Measurements from ENCODE around the gene GSTM4. TPM values are rescaled to one million over a fixed set of nuclear protein-coding genes. Genes with fewer than 3 reads are reported as not detected.
A peak's percentile ranks its signal among the peaks of the same experiment; 100 is the strongest.

GSTM4 gene
- 10 to 100 TPM; 21.2 to 35.4 TPM for total RNA-seq
- long read RNA-seq, donor 1, transcript GSTM4-204 (8 exons, 1,412 nt) = major isoform, 8 of 12 reads
- long read RNA-seq, donor 1, partial matches to known transcripts = 1 of 12 reads
- long read RNA-seq, donor 1, other reads (novel, unspliced or antisense) = 1 of 12 reads
- long read RNA-seq, donor 2, transcript GSTM4-201 (8 exons, 1,321 nt) = minor isoform, 8 of 39 reads
- long read RNA-seq, donor 2, transcript GSTM4-204 (8 exons, 1,412 nt) = major isoform, 22 of 39 reads
- long read RNA-seq, donor 2, partial matches to known transcripts = 0 of 39 reads
- long read RNA-seq, donor 2, other reads (novel, unspliced or antisense) = 7 of 39 reads

DNA sequence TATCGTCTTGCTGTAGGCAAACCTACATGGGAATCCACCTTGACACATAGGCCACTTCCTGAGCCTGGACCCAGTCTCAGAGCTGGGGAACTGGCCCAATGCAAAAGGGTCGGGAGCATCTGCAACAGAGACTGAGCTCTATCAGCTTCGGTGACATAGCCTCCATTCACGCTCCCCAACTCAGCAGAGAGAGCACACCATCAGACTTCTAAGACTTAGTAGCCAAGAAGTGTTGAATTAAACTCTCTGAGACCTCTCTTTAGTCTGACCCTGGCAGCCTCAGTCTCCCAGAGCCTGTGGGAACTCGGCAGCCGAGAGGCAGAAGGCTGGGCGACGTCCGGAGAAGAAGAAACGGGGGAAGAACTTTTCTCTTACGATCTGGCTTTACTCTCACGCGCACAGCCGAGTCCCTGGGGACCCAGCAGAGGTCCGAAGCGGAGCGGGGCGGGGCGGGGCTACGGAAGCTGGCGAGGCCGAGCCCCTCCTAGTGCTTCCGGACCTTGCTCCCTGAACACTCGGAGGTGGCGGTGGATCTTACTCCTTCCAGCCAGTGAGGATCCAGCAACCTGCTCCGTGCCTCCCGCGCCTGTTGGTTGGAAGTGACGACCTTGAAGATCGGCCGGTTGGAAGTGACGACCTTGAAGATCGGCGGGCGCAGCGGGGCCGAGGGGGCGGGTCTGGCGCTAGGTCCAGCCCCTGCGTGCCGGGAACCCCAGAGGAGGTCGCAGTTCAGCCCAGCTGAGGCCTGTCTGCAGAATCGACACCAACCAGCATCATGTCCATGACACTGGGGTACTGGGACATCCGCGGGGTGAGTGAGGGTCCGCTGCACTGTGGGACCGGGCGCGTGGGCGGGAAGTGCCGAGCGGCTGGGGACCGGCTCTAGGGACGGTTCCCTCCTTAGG, at the start of gene GSTM4:
Gene GSTM4, plus strand, starts transcription at position 485 of the 905 bp plus-strand sequence. Its CDS starts 291 bp downstream, at position 776.
- peak; percentile 95 for DNase-seq (ENCODE audit: low spot score)
- intact Hi-C loops (cut with DNase I) = loop anchor here in 1 of 2 donors (5.0 kb wide), 1 partner anchor 79 kb away; no protein-coding TSS in a partner anchor

DNA sequence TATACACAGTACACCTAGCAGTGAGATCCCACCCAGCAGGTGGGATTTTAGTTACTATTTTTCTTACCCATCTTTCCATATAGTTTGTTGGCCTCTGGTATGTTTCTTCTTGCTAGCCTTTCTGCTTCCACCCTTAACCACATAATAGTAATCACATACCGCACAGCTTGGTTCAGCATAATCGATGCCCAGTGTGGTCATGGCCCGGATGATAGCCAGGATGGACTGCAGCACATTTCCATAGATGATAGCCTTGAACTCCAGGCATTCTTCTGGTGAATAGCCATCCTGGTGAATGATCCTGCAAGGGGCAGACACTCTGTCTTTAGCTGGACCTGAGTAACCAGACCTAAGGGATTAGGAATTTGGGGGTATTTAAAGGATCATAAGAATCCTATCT, 46.0 kb upstream of the GSTM4 start:
- DNase-seq (ENCODE audit: low spot score) = no peak
- intact Hi-C loops (cut with DNase I) = no loop called here

DNA sequence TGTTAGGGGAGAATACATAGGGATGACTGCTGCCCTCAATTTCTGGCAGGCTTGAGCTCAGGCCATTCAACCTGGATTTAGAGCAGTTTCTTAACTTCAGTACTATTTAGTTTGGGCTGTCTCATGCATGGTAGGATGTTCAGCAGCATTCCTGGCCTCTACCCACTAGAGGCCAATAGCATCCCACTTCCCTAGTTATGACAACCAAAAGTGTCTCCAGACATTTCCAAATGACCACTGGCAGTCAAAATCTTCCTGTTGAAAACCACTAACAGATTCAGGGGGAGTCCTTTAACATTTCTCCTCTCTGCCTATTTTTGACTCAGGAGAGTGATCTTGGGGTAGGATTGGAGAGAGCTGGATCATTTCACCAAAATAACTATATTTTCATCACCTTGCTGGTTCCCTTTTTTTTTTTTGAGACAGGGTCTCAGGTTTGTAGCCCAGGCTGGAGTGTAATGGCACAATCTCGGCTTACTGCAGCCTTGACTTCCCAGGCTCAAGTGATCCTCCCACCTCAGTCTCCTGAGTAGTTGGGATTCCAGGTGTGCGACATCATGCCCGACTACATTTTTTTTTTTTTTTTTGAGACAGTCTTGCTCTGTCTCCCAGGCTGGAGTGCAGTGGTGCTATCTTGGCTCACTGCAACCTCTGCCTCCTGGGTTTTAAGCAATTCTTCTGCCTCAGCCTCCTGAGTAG, 45.1 kb upstream of the GSTM4 start:
- DNase-seq (ENCODE audit: low spot score) = no peak
- intact Hi-C loops (cut with DNase I) = no loop called here

DNA sequence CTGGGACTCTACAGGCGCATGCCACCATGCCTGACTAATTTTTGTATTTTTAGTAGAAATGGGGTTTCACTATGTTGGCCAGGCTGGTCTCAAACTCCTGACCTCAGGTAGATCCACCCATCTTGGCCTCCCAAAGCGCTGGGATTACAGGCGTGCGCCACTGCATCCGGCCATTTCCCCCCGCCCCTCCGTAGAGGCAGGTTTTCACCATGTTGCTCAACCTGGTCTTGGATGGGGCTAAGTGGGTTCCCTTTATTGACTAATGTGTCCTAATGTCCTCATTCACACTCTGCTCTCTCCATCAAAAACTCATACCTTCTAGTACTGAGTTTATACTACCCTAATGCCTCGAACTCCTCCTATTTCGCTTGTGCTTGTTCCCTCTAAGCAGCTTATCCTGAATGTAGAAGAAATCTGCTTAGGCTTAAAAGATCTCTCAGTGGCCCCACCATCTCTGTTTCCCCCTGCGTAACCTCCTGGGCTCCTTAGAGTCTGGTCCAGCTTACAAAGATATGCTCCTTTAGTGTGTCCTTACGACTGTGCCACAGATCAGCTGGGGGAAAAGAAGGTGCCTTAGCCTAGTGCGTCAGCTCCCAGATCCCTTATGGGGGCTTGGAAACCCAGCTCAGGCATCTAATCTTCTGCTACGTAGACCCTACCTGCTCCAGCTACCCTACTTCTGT, 44.5 kb upstream of the GSTM4 start:
- intact Hi-C loops (cut with DNase I) = no loop called here
- DNase-seq (ENCODE audit: low spot score) = no peak

DNA sequence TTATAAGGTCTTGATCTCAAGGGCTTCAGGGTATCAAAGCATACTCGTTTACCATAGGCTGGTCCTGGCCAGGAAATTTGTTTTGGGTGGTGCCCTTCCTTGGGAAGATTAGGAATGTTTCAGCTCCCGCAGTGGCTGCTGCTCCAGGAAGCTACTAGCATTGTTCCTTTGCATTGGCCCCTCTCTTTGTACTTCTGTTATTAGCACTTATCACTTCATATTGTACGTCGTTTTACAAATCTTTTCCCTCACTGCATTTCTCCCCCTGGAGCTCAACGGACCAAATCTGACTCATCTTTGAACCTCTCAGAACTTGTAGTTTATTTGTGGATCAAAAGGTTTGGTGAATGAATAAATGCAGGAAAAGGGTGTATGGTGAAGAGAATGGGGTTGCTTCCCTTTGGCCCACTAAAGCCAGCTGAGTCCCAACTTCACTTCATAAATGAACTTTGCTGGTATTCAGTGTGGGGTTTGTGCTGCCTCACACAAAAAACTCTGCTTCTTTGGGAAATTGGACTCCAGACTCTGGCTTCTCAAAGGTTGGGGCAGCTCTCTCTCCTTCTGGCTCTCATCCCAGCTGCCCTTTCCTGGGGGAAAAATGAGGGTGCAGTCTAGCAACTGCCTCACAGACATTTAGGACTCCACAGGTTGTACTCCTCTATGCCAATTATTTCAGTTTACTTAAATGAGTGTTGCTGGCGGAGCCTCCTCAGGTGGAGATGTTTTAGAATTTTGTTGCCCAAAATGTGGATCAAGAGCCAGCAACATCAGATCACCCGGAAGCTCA, 42.3 kb upstream of the GSTM4 start:
- intact Hi-C loops (cut with DNase I) = no loop called here
- DNase-seq (ENCODE audit: low spot score) = no peak

DNA sequence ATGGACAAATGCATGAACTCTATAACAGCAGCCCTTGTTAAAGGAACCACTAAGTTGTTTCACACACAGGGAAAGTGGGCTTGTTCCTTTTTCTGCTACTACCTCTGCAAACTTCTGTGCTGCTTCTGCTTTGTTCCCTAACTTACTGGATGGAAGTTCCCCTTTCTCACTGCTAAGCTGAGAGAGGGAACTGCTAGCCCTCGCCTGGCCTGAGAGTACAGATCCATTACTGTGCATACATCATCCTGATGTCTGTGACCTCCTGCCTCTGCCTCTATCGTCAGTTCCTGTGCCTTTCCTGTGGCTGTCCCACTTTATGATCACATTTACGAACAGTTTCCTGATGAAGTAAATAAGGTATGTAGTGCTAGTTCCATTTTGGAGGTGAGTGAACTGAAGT, 40.0 kb upstream of the GSTM4 start:
- intact Hi-C loops (cut with DNase I) = no loop called here
- DNase-seq (ENCODE audit: low spot score) = peak; percentile 78

DNA sequence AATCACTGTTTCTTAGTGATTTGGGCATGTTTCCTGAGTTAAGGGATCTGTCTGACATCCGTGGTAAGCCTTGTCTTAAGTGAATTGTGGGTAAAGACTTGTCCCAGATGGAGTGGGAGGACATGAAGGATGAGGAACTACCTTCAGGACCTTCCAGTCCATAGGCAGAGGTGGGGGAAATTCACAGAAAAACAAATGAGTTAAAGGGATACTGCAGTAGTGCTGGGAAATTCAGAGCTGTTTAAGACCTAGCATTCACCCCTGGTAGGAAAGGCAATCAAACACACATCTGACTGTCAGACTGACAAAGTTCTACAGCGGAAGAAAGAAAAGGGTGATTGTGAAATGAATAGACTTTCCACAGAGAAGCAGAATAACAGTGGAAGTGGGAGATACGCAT, 39.5 kb upstream of the GSTM4 start:
- DNase-seq (ENCODE audit: low spot score) = no peak
- intact Hi-C loops (cut with DNase I) = no loop called here

DNA sequence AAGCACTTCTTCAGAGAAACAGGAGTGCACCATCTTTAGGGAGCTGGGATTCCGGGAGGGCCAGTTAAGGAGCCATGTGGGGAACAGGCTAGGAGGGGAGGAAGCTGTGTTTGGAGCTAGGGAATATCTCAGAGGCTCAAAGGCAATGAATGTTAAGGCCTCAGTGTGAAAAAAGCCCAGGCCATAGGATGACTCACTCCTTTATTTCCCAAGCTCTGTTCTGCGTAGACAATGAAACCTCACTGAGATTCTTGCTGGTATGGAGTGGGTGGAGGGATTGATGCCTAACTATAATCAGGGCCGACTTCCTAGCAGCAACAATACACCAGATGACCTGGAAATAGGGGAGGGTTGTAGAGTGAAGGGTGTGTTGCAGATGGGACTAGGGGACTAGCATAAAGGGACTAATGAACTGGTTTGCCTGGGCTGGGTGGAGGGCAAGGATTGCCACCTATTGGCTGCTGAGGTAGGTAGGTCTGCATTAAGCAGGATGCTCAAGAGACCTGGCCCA, 38.6 kb upstream of the GSTM4 start:
- DNase-seq (ENCODE audit: low spot score) = no peak
- intact Hi-C loops (cut with DNase I) = no loop called here

DNA sequence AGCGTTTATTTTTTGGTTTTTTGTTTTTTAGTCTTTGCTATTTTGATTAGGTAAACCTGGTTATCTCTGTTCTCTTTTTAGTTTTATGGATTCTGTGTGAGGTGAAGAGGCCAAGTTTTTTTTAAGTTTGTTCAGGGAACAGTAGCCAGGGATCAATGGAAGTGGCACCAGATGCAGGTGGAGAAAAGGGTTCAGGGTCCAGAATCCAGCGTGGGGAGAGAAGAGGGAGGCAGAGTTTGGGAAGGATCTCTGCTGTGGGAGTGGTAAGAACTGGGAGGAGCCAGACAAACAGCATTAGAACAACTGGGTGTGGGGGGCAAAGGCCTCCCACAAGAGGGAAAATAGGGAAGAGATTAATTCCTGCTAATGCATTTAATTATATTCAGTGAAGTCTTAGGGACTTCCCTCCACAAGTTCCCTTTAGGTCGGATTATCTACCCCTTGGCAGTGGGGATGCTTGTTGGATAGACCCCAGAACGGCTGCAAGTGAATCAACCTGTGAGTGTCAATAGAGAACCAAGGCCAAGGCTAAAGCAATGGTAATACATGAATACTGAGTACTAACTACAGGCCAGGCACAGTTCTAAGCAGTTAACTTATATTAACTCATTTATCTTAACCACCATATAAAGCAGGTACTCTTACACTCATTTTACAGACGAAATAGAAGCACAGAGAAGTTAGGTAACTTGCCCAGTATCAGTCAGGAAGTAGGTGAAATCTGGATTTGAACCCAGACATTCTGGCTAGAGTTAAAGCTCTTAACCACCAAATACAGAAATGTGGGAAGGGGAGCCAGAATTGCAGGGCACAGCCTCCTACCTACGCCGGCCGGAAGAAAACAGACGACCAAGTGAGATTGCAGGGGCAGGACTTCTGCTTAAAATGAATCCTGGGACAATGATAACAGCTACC, 37.0 kb upstream of the GSTM4 start:
- no peak for DNase-seq (ENCODE audit: low spot score)
- intact Hi-C loops (cut with DNase I) = no loop called here

DNA sequence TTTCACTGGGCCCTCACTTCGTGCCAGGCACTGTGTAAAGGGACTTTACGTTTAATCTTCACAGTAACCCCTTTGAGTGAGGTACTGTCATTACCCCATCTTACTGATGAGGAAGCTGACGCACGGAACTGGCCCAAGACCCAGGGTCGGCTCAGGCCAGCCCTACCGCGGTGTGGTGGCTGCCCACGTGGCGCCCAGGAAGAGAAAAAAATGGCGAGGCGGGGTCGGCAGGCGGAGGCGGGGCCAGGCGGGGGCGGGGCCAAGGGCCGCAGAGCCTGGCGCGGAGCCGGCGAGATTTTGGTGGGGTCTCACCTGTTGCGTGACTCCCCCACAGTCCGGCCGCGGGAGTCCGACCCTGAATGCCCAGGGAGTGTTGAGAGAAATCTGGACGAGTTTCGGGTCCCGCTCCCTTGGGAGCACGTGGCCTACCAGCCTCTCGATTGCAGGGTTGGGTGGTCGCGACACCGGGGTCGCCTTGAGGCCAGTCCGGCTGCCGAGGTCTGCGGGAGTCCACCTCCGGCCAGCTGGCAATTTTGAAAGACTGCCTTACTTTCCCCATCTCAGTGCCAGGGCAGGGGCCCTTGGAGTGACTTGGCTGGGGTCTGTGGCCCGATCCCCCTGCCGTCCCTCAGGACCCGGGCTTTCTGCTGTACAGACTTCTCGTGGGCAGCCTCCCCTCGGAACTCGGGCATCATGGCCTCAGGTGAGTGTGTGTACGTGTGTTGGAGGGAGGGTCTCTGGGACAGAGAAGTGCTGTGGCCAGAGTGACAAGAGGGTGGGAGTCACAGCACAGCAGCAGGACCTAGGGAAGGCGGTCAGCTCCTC, 36.1 kb upstream of the GSTM4 start, which contains the start of the genes AMPD2 and GNAT2:
Gene AMPD2, plus strand, starts transcription at position 262 of the 825 bp plus-strand sequence. CDS start 1,339 bp downstream, outside the sequence.
Gene GNAT2, minus strand, starts transcription at position 41 of the 825 bp plus-strand sequence. CDS start 6,746 bp downstream, outside the sequence.
- intact Hi-C loops (cut with DNase I) = loop anchor here in 1 of 2 donors (10.0 kb wide), 1 partner anchor 75 kb away; the partner anchor contains the start of gene GNAI3
- DNase-seq (ENCODE audit: low spot score) = peak; percentile 96

DNA sequence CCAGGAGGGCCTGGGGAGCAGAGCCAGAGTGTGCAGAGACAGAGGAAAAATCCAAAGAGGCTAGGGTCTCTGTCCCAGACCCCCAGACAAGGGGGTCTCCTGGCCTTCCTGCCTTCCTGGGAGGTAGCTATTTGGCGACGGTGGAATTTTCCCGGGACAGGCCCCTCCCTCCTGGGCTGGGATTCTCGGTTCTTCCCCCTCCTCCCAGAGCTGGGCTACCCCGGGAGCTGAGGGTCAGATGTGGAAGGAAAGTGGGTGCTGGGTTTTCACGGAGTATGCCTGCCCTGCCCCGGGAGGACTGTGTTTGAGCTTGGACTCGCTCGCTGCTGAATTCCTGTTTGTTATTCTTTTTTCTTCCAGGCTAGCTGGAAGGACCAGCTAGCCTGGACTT, 35.5 kb upstream of the GSTM4 start:
- intact Hi-C loops (cut with DNase I) = loop anchor here in 1 of 2 donors (10.0 kb wide), 1 partner anchor 76 kb away; the partner anchor contains the start of gene GNAI3
- peak; percentile 79 for DNase-seq (ENCODE audit: low spot score)

DNA sequence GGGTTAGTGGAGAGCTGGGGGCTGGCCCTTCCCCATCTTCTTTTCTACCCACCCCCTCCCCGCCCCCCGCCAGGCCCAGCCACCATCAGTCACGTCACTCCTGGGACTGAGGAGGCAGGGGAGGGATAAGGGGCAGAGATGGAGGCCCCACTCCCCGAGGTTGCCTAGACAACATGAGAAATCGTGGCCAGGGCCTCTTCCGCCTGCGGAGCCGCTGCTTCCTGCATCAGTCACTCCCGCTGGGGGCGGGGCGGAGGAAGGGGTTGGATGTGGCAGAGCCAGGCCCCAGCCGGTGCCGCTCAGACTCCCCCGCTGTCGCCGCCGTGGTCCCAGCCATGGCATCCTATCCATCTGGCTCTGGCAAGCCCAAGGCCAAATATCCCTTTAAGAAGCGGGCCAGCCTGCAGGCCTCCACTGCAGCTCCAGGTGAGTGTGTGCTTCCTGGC, 35.0 kb upstream of the GSTM4 start:
- intact Hi-C loops (cut with DNase I) = loop anchor here in 1 of 2 donors (10.0 kb wide), 1 partner anchor 76 kb away; the partner anchor contains the start of gene GNAI3
- DNase-seq (ENCODE audit: low spot score) = peak; percentile 98

DNA sequence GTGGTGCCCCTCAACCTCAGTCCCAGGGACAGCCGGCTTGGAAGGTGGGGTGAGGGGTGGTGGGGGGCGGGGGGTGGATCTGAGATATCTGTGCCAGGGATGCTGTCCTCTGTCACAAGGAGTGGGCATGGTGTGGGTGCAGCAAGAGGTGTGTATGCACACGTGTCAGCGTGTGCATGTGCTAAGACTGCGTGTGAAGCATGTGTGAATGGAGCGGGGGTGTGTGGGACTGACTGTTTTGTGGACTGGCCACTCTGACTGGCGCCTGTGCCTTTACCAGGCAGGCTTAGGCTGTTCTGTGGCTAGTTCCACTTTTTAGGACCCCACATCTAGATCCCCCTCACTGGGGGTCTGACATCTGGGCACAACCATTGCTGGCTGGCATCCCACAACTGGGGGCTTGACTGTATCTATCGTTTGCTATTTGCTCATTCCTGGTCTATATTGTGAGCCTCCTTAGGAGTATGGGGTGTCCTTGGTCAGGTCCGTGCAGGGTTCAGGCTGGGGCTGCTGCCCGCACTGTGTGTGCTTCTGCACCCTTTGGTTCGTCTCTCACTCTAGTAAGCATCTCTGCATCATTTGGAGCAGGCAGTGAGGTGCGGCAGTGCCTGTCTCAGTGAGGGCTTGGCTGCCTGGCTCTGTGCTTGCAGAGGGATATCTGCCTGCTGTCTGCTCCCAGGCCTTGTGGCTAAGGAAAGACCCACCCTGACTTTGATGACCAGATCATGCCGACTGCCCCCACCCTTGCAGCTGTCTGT, 34.3 kb upstream of the GSTM4 start:
- DNase-seq (ENCODE audit: low spot score) = no peak
- intact Hi-C loops (cut with DNase I) = loop anchor here in 1 of 2 donors (10.0 kb wide), 1 partner anchor 77 kb away; the partner anchor contains the start of gene GNAI3

DNA sequence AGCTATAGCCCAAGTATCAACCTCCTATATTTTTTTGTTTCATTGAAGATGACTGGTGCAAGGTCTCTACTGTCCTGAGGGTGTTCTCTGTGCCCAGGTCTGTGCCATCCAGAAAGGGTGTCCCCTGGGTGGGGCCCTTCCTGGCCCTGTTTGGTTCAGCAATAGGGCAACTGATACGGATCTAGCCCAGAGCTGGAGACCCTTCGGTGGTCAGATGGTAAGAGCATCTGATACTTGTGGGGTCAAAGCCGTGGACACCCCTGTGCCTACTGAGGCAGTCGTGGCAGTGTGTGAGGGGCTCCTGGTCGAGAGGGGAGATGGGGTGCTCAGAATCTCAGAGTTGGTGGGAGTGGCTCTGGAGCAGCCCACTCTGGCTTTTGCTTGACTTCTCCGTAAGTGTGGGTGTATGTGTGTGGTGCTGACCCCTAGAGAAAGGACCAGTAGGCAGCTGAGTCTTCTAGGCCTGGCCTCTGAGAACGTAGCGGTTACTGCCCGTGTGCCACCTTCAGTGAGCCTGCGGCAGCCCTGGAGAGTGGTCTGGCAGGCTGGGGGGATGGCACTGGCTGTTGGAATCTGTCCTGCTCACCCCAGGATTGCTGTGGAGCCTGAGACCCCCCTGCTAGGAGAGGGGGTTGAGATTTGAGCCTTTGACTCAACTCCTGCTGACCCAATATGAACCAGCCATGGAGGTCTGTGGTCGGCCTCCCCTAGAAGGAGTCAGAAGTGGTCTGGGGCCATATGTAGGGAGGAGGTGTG, 33.6 kb upstream of the GSTM4 start:
- intact Hi-C loops (cut with DNase I) = loop anchor here in 1 of 2 donors (10.0 kb wide), 1 partner anchor 78 kb away; the partner anchor contains the start of gene GNAI3
- DNase-seq (ENCODE audit: low spot score) = no peak

Measured in posterior vena cava (tissue), 2 donors.